ENCODE data around the gene TRPV2. TPM values are rescaled to one million over a fixed set of nuclear protein-coding genes. Genes with fewer than 3 reads are reported as not detected.
"Not testable (repeated sequence)": the region's sequence is repeated elsewhere in the genome, so short reads cannot be mapped to it uniquely, and the experiment has no call there.

The TRPV2 gene
- total RNA-seq, 3 donors from 2014 or later = 4.8 to 15.2 (median 13.3) TPM

GRCh38 chr17:16447676-16448075, 32.3 kb downstream of the TRPV2 start:
- Histone ChIP-seq H3K4me3 (no peak overlapping the region), H3K4me1 (ENCODE audit: low read depth) (peaks cover 8% of the 10 kb centered on the region), H3K36me3 (ENCODE audit: low read depth) (no peaks in the 10 kb centered on the region), H3K9me3 (no peaks in the 10 kb centered on the region)
- intact Hi-C loops (cut with DNase I, micrococcal nuclease) = no loop called here
- no peak for ATAC-seq
- TF ChIP-seq, protein P1, sequence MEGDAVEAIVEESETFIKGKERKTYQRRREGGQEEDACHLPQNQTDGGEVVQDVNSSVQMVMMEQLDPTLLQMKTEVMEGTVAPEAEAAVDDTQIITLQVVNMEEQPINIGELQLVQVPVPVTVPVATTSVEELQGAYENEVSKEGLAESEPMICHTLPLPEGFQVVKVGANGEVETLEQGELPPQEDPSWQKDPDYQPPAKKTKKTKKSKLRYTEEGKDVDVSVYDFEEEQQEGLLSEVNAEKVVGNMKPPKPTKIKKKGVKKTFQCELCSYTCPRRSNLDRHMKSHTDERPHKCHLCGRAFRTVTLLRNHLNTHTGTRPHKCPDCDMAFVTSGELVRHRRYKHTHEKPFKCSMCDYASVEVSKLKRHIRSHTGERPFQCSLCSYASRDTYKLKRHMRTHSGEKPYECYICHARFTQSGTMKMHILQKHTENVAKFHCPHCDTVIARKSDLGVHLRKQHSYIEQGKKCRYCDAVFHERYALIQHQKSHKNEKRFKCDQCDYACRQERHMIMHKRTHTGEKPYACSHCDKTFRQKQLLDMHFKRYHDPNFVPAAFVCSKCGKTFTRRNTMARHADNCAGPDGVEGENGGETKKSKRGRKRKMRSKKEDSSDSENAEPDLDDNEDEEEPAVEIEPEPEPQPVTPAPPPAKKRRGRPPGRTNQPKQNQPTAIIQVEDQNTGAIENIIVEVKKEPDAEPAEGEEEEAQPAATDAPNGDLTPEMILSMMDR (IDR thresholded peaks at IDR 0.05) = no peak
- peak in 1 of 3 donors; percentile 48 for DNase-seq

DNA sequence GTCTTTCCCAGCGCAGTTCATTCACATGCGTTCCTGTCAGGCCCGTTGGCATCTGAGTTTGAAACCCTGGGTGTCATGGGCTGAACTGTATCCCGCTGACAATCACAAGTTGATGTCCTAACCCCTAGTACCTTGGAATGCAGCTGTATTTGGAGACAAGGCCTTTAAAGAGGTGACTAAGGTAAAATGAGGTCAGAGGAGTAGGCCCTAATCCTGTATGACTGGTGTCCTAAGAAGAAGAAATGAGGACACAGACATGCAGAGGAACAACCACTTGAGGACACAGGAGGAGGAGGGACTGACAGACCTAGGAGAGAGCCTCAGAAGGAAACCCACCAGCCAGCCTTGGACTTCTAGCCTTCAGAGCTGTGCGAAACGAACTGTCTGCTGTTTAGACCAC, 33.1 kb downstream of the TRPV2 start:
- DNase-seq (no peak), ATAC-seq (no peak)
- H3K4me3 ChIP-seq = no peak overlapping the region
- H3K9me3 ChIP-seq = no peaks in the 10 kb centered on the region
- peaks cover 8% of the 10 kb centered on the region for H3K4me1 ChIP-seq (ENCODE audit: low read depth)
- intact Hi-C loops (cut with DNase I, micrococcal nuclease) = no loop called here
- H3K36me3 ChIP-seq (ENCODE audit: low read depth) = no peaks in the 10 kb centered on the region
- TF ChIP-seq, protein P1 (IDR thresholded peaks at IDR 0.05) = no peak

GRCh38 chr17:16449121-16449570, 33.8 kb downstream of the TRPV2 start:
- no peak for ATAC-seq
- intact Hi-C loops (cut with DNase I, micrococcal nuclease) = no loop called here
- TF ChIP-seq, protein P1 (IDR thresholded peaks at IDR 0.05) = no peak
- H3K36me3 ChIP-seq (ENCODE audit: low read depth) = no peaks in the 10 kb centered on the region
- peak in 1 of 3 donors; percentile 47 for DNase-seq
- no peaks in the 10 kb centered on the region for H3K9me3 ChIP-seq
- peaks cover 8% of the 10 kb centered on the region for H3K4me1 ChIP-seq (ENCODE audit: low read depth)
- no peak overlapping the region for H3K4me3 ChIP-seq

- ATAC-seq (no peak), DNase-seq (no peak)
- intact Hi-C loops (cut with DNase I, micrococcal nuclease) = loop anchor here in 1 of 2 donors (5.0 kb wide), 1 partner anchor 72 kb away; no protein-coding TSS in a partner anchor
- no peaks in the 10 kb centered on the region for H3K9me3 ChIP-seq
- TF ChIP-seq, protein P1 (IDR thresholded peaks at IDR 0.05) = no peak
- H3K36me3 ChIP-seq (ENCODE audit: low read depth) = no peaks in the 10 kb centered on the region
- H3K4me3 ChIP-seq = no peak overlapping the region
- peaks cover 7% of the 10 kb centered on the region for H3K4me1 ChIP-seq (ENCODE audit: low read depth)
Observed at GRCh38 chr17:16450028-16450427, 34.7 kb downstream of the TRPV2 start.

DNA sequence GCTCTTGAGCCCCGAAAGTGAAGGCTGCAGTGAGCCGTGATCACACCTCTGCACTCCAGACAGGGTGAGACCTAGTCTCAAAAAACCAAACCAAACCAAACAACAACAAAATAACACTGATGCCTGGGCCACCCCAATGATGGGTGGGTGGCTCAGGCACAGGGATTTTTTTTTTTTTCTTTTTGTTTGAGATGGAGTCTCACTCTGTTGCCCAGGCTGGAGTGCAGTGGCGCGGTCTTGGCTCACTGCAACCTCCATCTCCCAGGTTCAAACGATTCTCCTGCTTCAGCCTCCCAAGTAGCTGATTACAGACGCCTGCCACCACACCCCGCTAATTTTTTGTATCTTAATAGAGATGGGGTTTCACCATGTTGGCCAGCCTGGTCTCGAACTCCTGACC, 36.9 kb downstream of the TRPV2 start:
- intact Hi-C loops (cut with DNase I, micrococcal nuclease) = loop anchor here in 1 of 2 donors (5.0 kb wide), 1 partner anchor 70 kb away; no protein-coding TSS in a partner anchor
- DNase-seq, ATAC-seq: not testable (repeated sequence)

DNA sequence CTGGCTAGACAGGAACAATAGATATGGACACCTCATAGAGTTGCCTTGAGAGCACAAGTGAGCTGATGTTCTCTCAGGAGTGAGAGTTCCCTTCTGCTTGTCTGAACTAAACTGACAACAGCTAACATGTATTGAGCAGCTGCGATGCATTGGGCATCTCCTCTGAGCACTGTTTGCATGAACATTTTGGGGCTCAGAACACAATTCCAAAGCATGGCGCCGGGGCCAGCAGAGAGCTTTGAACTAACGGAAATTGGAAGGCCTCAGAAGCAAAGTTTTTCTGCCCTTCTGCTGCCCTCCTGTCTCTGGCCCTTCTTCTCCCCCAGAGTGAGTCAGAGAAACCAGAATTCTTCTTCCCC, 38.1 kb downstream of the TRPV2 start:
- TF ChIP-seq, protein P1 (IDR thresholded peaks at IDR 0.05) = no peak
- no peak for DNase-seq
- intact Hi-C loops (cut with DNase I, micrococcal nuclease) = loop anchor here in 1 of 2 donors (5.0 kb wide), 1 partner anchor 69 kb away; no protein-coding TSS in a partner anchor
- H3K4me3 ChIP-seq = no peak overlapping the region
- no peaks in the 10 kb centered on the region for H3K4me1 ChIP-seq (ENCODE audit: low read depth)
- no peak for ATAC-seq
- no peaks in the 10 kb centered on the region for H3K9me3 ChIP-seq
- H3K36me3 ChIP-seq (ENCODE audit: low read depth) = no peaks in the 10 kb centered on the region

More for the DNA sequence above, 36.9 kb downstream of the TRPV2 start:
- H3K4me3 ChIP-seq; H3K36me3 ChIP-seq (ENCODE audit: low read depth); H3K4me1 ChIP-seq (ENCODE audit: low read depth); H3K9me3 ChIP-seq: not testable (repeated sequence)

Data from mucosa of descending colon (tissue), 3 donors.